Keratinocyte (primary cell): ENCODE results near the gene CDK14. TPM values are rescaled to one million over a fixed set of nuclear protein-coding genes. Genes with fewer than 3 reads are reported as not detected.

ENCODE experiments used
- DNase-seq: peaks from one replicate; pipeline ENCODE4 v3.0.0-alpha.2; 2011; ENCODE audit warnings: low read depth, missing footprints, low spot score
- FAIRE-seq: peaks from 2 replicates; lab custom pipeline; 2011; peaks lifted over from hg19 to GRCh38; lab: Jason Lieb, UNC
- H2AFZ ChIP-seq: 2 replicates; pipeline ENCODE4 v1.6.0; 2012; ENCODE audit warnings: low read length, control low read depth, inconsistent platforms; ENCODE audit not compliant: control insufficient read depth
- H3K27ac ChIP-seq: 2 replicates; pipeline ENCODE4 v1.5.1; 2011; ENCODE audit warnings: low read length; ENCODE audit not compliant: control insufficient read depth, insufficient read depth
- H3K27me3 ChIP-seq: 3 replicates; pipeline ENCODE4 v1.6.0; 2011; ENCODE audit warnings: low read length; ENCODE audit not compliant: control insufficient read depth, insufficient read depth; ENCODE audit errors: extremely low read depth
- H3K36me3 ChIP-seq, 2 experiments: 2 replicates in 1 of 2; 3 replicates in 1 of 2; pipeline ENCODE4 v1.5.1; 2011; ENCODE audit warnings: low read length in 2 of 2, mild to moderate bottlenecking in 1 of 2; ENCODE audit not compliant: control insufficient read depth in 2 of 2, insufficient read depth in 2 of 2; ENCODE audit errors: extremely low read depth in 1 of 2
- H3K4me1 ChIP-seq: 3 replicates; pipeline ENCODE4 v1.5.1; 2011; ENCODE audit warnings: low read length; ENCODE audit not compliant: control insufficient read depth, insufficient read depth; ENCODE audit errors: extremely low read depth
- H3K4me2 ChIP-seq: 3 replicates; pipeline ENCODE4 v1.6.0; 2011; ENCODE audit warnings: low read depth, low read length; ENCODE audit not compliant: control insufficient read depth, insufficient read depth; ENCODE audit errors: extremely low read depth
- H3K4me3 ChIP-seq, 3 experiments: fragments of 200-600 bp in 1 of 3; sonication (generic) in 1 of 3; 2 replicates in 2 of 3; 3 replicates in 1 of 3; pipeline ENCODE4 v1.5.1; 2011 to 2016; ENCODE audit warnings: low read length in 3 of 3, mild to moderate bottlenecking in 3 of 3, control low read depth in 2 of 3, inconsistent platforms in 1 of 3, low read depth in 1 of 3, mixed read lengths in 1 of 3, mixed run types in 1 of 3, moderate library complexity in 1 of 3; ENCODE audit not compliant: control insufficient read depth in 2 of 3, insufficient read depth in 2 of 3; ENCODE audit errors: extremely low read depth in 1 of 3
- H3K79me2 ChIP-seq: 2 replicates; pipeline ENCODE4 v1.6.0; 2012; ENCODE audit warnings: low read length; ENCODE audit not compliant: control insufficient read depth, insufficient read depth
- H3K9ac ChIP-seq: 3 replicates; pipeline ENCODE4 v1.6.0; 2011; ENCODE audit warnings: low read length; ENCODE audit not compliant: control insufficient read depth, insufficient read depth; ENCODE audit errors: extremely low read depth
- H3K9me1 ChIP-seq: 3 replicates; pipeline ENCODE4 v1.6.0; 2011; ENCODE audit warnings: low read length; ENCODE audit not compliant: control insufficient read depth, insufficient read depth; ENCODE audit errors: extremely low read depth
- H3K9me3 ChIP-seq: 2 replicates; pipeline ENCODE4 v1.5.1; 2012; ENCODE audit warnings: low read depth, low read length; ENCODE audit not compliant: control insufficient read depth
- H4K20me1 ChIP-seq: 3 replicates; pipeline ENCODE4 v1.6.0; 2011; ENCODE audit warnings: low read length; ENCODE audit not compliant: control insufficient read depth, insufficient read depth; ENCODE audit errors: extremely low read depth
- CTCF ChIP-seq, 3 experiments: IDR thresholded peaks in 1 of 3; conservative IDR thresholded peaks in 1 of 3; optimal IDR thresholded peaks in 1 of 3; 2 replicates in 2 of 3; 3 replicates in 1 of 3; pipeline versions ENCODE3 to v1.5.1; 2011; ENCODE audit warnings: low read length in 3 of 3, mild to moderate bottlenecking in 3 of 3, moderate library complexity in 2 of 3, control low read depth in 1 of 3, inconsistent platforms in 1 of 3; ENCODE audit not compliant: insufficient read depth in 2 of 3; ENCODE audit errors: extremely low read depth in 1 of 3
- EZH2 ChIP-seq: IDR thresholded peaks from one replicate; pipeline ENCODE4 v1.6.1; 2012; ENCODE audit warnings: inconsistent platforms, mild to moderate bottlenecking, low read length, moderate library complexity
- dilution Hi-C: fragments of 300-500 bp; cut with MboI; formaldehyde crosslinking; loops from one replicate; pipeline ENCODE4 v1.7.0; 2020; ENCODE audit warnings: low sequenced_read_pairs; ENCODE audit not compliant: extremely low pct_ligation_motif_present
- polyA plus RNA-seq, 5 experiments: library from polyadenylated mRNA; depleted of rRNA in 3 of 5; stranded (reverse) in 3 of 5; stranded (forward) in 1 of 5; unstranded in 1 of 5; fragments of >200 nt; gene quantifications; 1 replicate in 1 of 5; 2 replicates in 3 of 5; 3 replicates in 1 of 5; pipeline versions ENCODE4 v1.2.1 to v1.2.3, GENCODE V29; 2011 to 2012; ENCODE audit warnings: missing spikeins in 2 of 5, low read depth in 1 of 5, low replicate concordance in 1 of 5

CDK14 gene
- polyA plus RNA-seq, 1 donor (not counting 4 experiments of a cell fraction or from before 2014, with no cell fraction given) = 4.0 TPM

- Histone ChIP-seq H3K4me2 (peak overlapping the region; percentile 75), H3K9me1 (no peaks in the 10 kb centered on the region), H2AFZ (peak overlapping the region; percentile 80), H3K79me2 (no peaks in the 10 kb centered on the region), H3K27me3 (peaks cover 7% of the 10 kb centered on the region), H3K9me3 (no peaks in the 10 kb centered on the region), H3K9ac (peak overlapping the region; percentile 51), H3K4me3 (peak overlapping the region; percentile 44 to 59 (median 57)), H4K20me1 (no peaks in the 10 kb centered on the region), H3K4me1 (peaks cover 14% of the 10 kb centered on the region), H3K27ac (peak overlapping the region; percentile 10), H3K36me3 (no peaks in the 10 kb centered on the region)
- FAIRE-seq (no peak), DNase-seq (no peak)
- dilution Hi-C loops = no loop called here
- no peak for TF ChIP-seq CTCF (optimal IDR thresholded peaks at IDR 0.05 in 1 of 3, IDR thresholded peaks at IDR 0.05 in 1 of 3, conservative IDR thresholded peaks at IDR 0.05 in 1 of 3; ENCODE audit: extremely low read depth in 1 of 3, insufficient read depth in 2 of 3, low read length in 3 of 3)
- no peak for TF ChIP-seq EZH2
These were observed 750 bp upstream of the CDK14 start for GRCh38 chr7:90595342-90595800.

- H3K9me3 ChIP-seq = no peaks in the 10 kb centered on the region
- peak; percentile 67 for FAIRE-seq
- H3K36me3 ChIP-seq = no peaks in the 10 kb centered on the region
- peak overlapping the region; percentile 59 to 74 (median 73) for H3K4me3 ChIP-seq
- TF ChIP-seq EZH2 = no peak
- no peak for TF ChIP-seq CTCF (optimal IDR thresholded peaks at IDR 0.05 in 1 of 3, IDR thresholded peaks at IDR 0.05 in 1 of 3, conservative IDR thresholded peaks at IDR 0.05 in 1 of 3; ENCODE audit: extremely low read depth in 1 of 3, insufficient read depth in 2 of 3, low read length in 3 of 3)
- peak overlapping the region; percentile 90 for H3K4me2 ChIP-seq
- peaks cover 2% of the 10 kb centered on the region for H3K79me2 ChIP-seq
- dilution Hi-C loops = no loop called here
- H3K9ac ChIP-seq = peak overlapping the region; percentile 61
- no peaks in the 10 kb centered on the region for H3K9me1 ChIP-seq
- H3K27ac ChIP-seq = no peak overlapping the region
- peaks cover 7% of the 10 kb centered on the region for H3K27me3 ChIP-seq
- no peaks in the 10 kb centered on the region for H4K20me1 ChIP-seq
- peaks cover 14% of the 10 kb centered on the region for H3K4me1 ChIP-seq
- peak overlapping the region; percentile 78 for H2AFZ ChIP-seq
- DNase-seq = no peak
These were observed 796 bp downstream of the CDK14 start for GRCh38 chr7:90596671-90597562.
